ENCODE results near the gene SCAF4.
A peak's percentile ranks its signal among the peaks of the same experiment; 100 is the strongest.

The SCAF4 gene

DNA sequence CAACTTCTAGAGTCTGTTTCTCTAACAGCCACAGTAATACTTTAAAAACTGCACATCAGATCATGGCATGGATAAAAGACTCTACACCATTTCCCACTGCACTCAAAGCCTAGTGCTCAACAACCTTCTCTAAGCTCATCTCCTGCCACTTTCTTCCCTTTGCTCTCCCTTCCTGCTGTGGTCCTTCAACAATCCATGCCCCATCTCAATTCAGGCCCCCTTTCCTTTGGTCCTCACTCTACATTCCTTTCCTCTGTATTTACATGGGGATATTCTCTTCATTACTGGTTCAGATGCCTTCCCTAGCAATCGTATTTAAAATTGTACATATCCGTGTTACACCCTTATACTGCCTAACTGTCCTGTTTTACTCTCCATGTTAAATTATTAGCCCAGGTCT lies 53.4 kb downstream of the SCAF4 start:
- TF ChIP-seq Cebpa-rat (IDR thresholded peaks at IDR 0.05): no peak
- Histone ChIP-seq H3K27ac (no peak overlapping the region), H3K36me3 (peaks cover 41 to 78% (median 59%) of the 10 kb centered on the region in 11 experiments), H3K27me3 (no peaks in the 10 kb centered on the region), H4K20me1 (peaks cover 0 to 29% (median 16%) of the 10 kb centered on the region in 11 experiments; a peak in 9 of 22 replicates), H3K9ac (no peak overlapping the region), H3K4me1 (peaks cover 0 to 22% (median 1%) of the 10 kb centered on the region in 10 experiments; a peak in 9 of 20 replicates), H3K4me3 (no peak overlapping the region), H3K4me2 (no peak overlapping the region), H3K9me3 (replicated peaks in 1 of 11) (no peaks in the 10 kb centered on the region)

DNA sequence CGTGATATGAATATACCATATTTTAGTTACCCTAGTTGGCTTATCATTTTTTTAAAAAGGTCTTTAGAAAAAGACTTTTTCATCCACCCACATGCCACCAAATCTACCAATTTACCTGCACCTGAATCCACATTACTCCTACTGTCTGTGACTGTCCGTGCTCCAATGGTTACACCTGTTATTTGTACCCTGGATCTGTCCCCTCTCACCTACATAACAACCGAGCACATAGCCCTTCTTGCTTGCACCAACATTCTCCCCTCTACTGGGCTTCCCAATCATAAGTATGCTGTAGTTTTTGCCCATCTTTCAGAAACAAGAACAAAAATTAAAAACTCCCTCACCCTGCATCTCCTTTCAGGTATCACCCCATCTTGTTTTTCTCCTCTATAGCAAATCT lies 54.9 kb downstream of the SCAF4 start:
- peaks cover 0 to 22% (median 13%) of the 10 kb centered on the region in 11 experiments; a peak in 12 of 22 replicates for H4K20me1 ChIP-seq
- peaks cover 29 to 78% (median 59%) of the 10 kb centered on the region in 11 experiments for H3K36me3 ChIP-seq
- H3K4me2 ChIP-seq: no peak overlapping the region
- H3K9ac ChIP-seq: no peak overlapping the region
- no peak for TF ChIP-seq Cebpa-rat (IDR thresholded peaks at IDR 0.05)
- no peak overlapping the region for H3K27ac ChIP-seq
- H3K27me3 ChIP-seq: no peaks in the 10 kb centered on the region
- no peak overlapping the region for H3K4me3 ChIP-seq
- H3K9me3 ChIP-seq (replicated peaks in 1 of 11): no peaks in the 10 kb centered on the region
- H3K4me1 ChIP-seq: peaks cover 0 to 30% (median 1%) of the 10 kb centered on the region in 10 experiments; a peak in 9 of 20 replicates

DNA sequence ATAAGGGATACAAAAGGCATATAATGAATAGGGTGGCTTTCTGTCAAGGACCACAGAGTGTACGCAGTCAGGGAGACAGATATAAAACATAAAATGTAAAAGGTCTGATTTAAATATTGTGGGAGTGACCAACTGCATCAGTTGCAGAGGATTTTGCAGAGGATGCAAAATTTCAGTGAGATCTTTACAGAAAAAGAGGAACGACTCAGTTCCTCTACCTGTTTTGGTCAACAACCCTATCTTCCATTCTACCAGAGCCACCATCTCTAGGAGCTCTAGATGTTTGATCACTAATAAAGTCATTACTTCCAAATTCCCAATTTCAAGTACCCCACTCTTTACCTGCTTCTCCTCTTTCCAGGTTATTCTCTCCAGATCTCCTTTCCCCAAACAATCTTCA lies 56.0 kb downstream of the SCAF4 start:
- H3K4me3 ChIP-seq: no peak overlapping the region
- no peak overlapping the region for H3K27ac ChIP-seq
- H3K9ac ChIP-seq: no peak overlapping the region
- H4K20me1 ChIP-seq: peaks cover 0 to 28% (median 11%) of the 10 kb centered on the region in 11 experiments; a peak in 13 of 22 replicates
- no peaks in the 10 kb centered on the region for H3K27me3 ChIP-seq
- H3K36me3 ChIP-seq: peaks cover 31 to 78% (median 59%) of the 10 kb centered on the region in 11 experiments
- peaks cover 0 to 30% (median 1%) of the 10 kb centered on the region in 10 experiments; a peak in 9 of 20 replicates for H3K4me1 ChIP-seq
- H3K4me2 ChIP-seq: peak overlapping the region in 3 of 11 experiments; percentile 10 to 54 (median 41); a peak in 5 of 22 replicates
- no peaks in the 10 kb centered on the region for H3K9me3 ChIP-seq (replicated peaks in 1 of 11)
- TF ChIP-seq Cebpa-rat (IDR thresholded peaks at IDR 0.05): no peak

DNA sequence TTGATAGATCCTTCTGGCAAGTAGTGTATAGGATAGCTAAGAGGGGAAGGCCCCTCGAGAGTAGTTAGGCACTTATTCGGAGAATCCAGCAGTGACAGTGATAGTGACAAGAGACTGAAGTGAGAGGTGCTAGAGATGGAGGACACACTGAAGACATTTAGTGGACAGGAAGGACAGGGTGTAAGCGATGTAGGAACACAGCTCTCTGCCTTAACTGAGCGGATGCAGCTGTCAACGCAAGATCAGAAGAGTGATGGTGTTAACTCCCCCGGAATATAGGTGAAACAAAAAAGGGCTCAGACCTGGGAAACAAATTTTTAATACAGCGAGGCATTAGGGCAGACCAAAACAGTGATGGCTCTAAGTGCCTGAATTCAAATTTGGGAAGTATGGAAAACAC lies 56.6 kb downstream of the SCAF4 start:
- H3K9ac ChIP-seq: no peak overlapping the region
- no peaks in the 10 kb centered on the region for H3K9me3 ChIP-seq (replicated peaks in 1 of 11)
- H3K27me3 ChIP-seq: no peaks in the 10 kb centered on the region
- H3K36me3 ChIP-seq: peaks cover 30 to 78% (median 59%) of the 10 kb centered on the region in 11 experiments
- TF ChIP-seq Cebpa-rat (IDR thresholded peaks at IDR 0.05): no peak
- no peak overlapping the region for H3K4me2 ChIP-seq
- no peak overlapping the region for H3K27ac ChIP-seq
- peaks cover 0 to 30% (median 1%) of the 10 kb centered on the region in 10 experiments; a peak in 9 of 20 replicates for H3K4me1 ChIP-seq
- no peak overlapping the region for H3K4me3 ChIP-seq
- H4K20me1 ChIP-seq: peaks cover 0 to 33% (median 15%) of the 10 kb centered on the region in 11 experiments; a peak in 13 of 22 replicates

GRCh38 chr21:31673321-31673912 lies 58.5 kb downstream of the SCAF4 start:
- Histone ChIP-seq H3K4me3 (no peak overlapping the region), H3K27me3 (no peaks in the 10 kb centered on the region), H3K9me3 (replicated peaks in 1 of 11) (no peaks in the 10 kb centered on the region), H3K36me3 (peaks cover 36 to 78% (median 60%) of the 10 kb centered on the region in 11 experiments), H3K9ac (no peak overlapping the region), H3K4me2 (no peak overlapping the region), H4K20me1 (peaks cover 2 to 47% (median 24%) of the 10 kb centered on the region in 11 experiments; a peak in 14 of 22 replicates), H3K27ac (no peak overlapping the region), H3K4me1 (peaks cover 0 to 43% (median 4%) of the 10 kb centered on the region in 10 experiments; a peak in 11 of 20 replicates)
- no peak for TF ChIP-seq Cebpa-rat (IDR thresholded peaks at IDR 0.05)

DNA sequence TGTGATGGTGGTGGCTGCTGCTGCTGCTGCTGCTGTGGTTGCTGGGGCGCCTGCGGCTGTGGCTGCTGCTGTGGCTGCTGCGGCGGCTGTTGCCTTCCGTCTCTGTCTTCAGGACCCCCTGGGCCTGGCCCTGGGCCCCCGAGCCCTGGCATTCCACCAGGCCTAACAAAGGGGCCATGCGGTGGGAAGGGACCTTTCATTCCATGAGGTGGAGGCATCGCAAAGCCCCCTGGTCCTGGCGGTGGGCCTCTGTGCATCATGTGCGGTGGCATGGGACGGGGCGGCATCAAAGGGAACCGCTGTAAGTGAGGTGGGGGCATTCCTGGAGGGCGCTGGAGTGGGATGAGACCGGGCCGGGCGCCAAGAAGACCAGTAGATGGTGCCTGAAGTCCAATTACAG lies 60.0 kb downstream of the SCAF4 start:
- H3K4me3 ChIP-seq: no peak overlapping the region
- no peak overlapping the region for H3K27ac ChIP-seq
- H3K36me3 ChIP-seq: peaks cover 49 to 78% (median 62%) of the 10 kb centered on the region in 11 experiments
- H3K9me3 ChIP-seq (replicated peaks in 1 of 11): no peaks in the 10 kb centered on the region
- no peaks in the 10 kb centered on the region for H3K27me3 ChIP-seq
- peaks cover 12 to 51% (median 16%) of the 10 kb centered on the region in 10 experiments for H3K4me1 ChIP-seq
- peaks cover 4 to 62% (median 30%) of the 10 kb centered on the region in 11 experiments; a peak in 18 of 22 replicates for H4K20me1 ChIP-seq
- no peak for TF ChIP-seq Cebpa-rat (IDR thresholded peaks at IDR 0.05)
- no peak overlapping the region for H3K9ac ChIP-seq
- no peak overlapping the region for H3K4me2 ChIP-seq

DNA sequence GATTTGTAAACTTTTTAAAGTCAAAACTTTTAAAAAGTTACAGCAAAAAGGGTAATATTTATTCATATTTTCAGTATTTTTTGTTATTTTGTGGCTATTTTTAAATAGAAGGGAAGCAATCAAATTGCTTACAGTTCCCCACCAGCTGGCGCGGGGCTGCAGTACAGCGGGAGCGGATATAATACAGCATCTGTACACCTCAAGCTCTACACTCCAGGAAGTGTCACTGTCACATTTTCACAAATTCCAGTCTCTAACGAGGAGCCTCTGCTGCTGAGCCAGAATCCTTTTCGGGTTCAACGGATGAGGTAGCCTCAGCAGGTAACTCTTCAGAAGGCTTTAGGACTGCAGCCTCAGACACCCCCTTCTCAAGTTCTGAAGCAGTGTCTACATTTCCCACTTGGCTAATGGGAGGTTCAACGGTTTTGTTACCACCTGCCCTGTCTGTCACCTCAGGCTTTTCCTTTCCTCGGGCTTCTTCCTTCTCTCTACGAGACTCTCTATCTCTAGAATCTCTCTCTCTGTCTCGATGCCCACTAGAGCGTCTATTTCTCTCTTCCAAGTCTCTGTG lies 60.7 kb downstream of the SCAF4 start:
- H3K27me3 ChIP-seq: no peaks in the 10 kb centered on the region
- H3K27ac ChIP-seq: peak overlapping the region in 1 of 11 experiments; percentile 14; a peak in 1 of 22 replicates
- H3K36me3 ChIP-seq: peaks cover 53 to 78% (median 67%) of the 10 kb centered on the region in 11 experiments
- H3K9ac ChIP-seq: no peak overlapping the region
- no peak for TF ChIP-seq Cebpa-rat (IDR thresholded peaks at IDR 0.05)
- H3K4me3 ChIP-seq: no peak overlapping the region
- H4K20me1 ChIP-seq: peaks cover 9 to 69% (median 37%) of the 10 kb centered on the region in 11 experiments; a peak in 20 of 22 replicates
- no peak overlapping the region for H3K4me2 ChIP-seq
- peaks cover 19 to 53% (median 23%) of the 10 kb centered on the region in 10 experiments for H3K4me1 ChIP-seq
- H3K9me3 ChIP-seq (replicated peaks in 1 of 11): no peaks in the 10 kb centered on the region

- Histone ChIP-seq H4K20me1 (peaks cover 20 to 81% (median 44%) of the 10 kb centered on the region in 11 experiments; a peak in 21 of 22 replicates), H3K9me3 (replicated peaks in 1 of 11) (no peaks in the 10 kb centered on the region), H3K4me3 (no peak overlapping the region), H3K27me3 (no peaks in the 10 kb centered on the region), H3K4me2 (no peak overlapping the region), H3K4me1 (peaks cover 29 to 52% (median 35%) of the 10 kb centered on the region in 10 experiments), H3K9ac (no peak overlapping the region), H3K27ac (no peak overlapping the region), H3K36me3 (peaks cover 59 to 88% (median 77%) of the 10 kb centered on the region in 11 experiments)
- no peak for TF ChIP-seq Cebpa-rat (IDR thresholded peaks at IDR 0.05)
These were observed 61.8 kb downstream of the SCAF4 start for GRCh38 chr21:31670070-31670469.
